Kidney (tissue), 14 donors: ENCODE measurements around the gene CEP112. TPM values are rescaled to one million over a fixed set of nuclear protein-coding genes. Genes with fewer than 3 reads are reported as not detected.
A peak's percentile ranks its signal among the peaks of the same experiment; 100 is the strongest.

Source experiments
- DNase-seq, 5 donors: peaks; one replicate each; pipeline ENCODE4 v3.0.0-alpha.2; 2013 to 2020
- FAIRE-seq: peaks from 2 replicates; lab custom pipeline; 2012; peaks lifted over from hg19 to GRCh38; lab: Jason Lieb, UNC
- H3K27ac ChIP-seq, 2 donors: one replicate each; pipeline ENCODE4 v1.7.0; 2013; ENCODE audit warnings: low read depth in 2 of 2, low read length in 2 of 2, inconsistent platforms in 1 of 2
- H3K27me3 ChIP-seq: one replicate; pipeline ENCODE4 v1.7.1; 2013; ENCODE audit warnings: low read length, inconsistent platforms; ENCODE audit not compliant: control insufficient read depth, insufficient read depth
- H3K36me3 ChIP-seq, 3 donors: one replicate each; pipeline versions ENCODE4 v1.7.0 to v1.7.1; 2013; ENCODE audit warnings: low read length in 3 of 3, control low read depth in 1 of 3, inconsistent platforms in 1 of 3; ENCODE audit not compliant: insufficient read depth in 3 of 3, control insufficient read depth in 2 of 3
- H3K4me1 ChIP-seq, 3 donors: one replicate each; pipeline versions ENCODE4 v1.7.0 to v1.7.1; 2013; ENCODE audit warnings: low read length in 3 of 3, inconsistent platforms in 1 of 3, low read depth in 1 of 3; ENCODE audit not compliant: control insufficient read depth in 2 of 3, insufficient read depth in 2 of 3
- H3K4me3 ChIP-seq, 3 donors: one replicate each; pipeline versions ENCODE4 v1.7.0 to v1.8.1; 2013; ENCODE audit warnings: low read length in 3 of 3, control low read depth in 1 of 3, inconsistent platforms in 1 of 3
- H3K9ac ChIP-seq, 3 donors: one replicate each; pipeline versions ENCODE4 v1.7.0 to v1.7.1; 2013; ENCODE audit warnings: low read length in 3 of 3, control low read depth in 1 of 3, inconsistent platforms in 1 of 3
- H3K9me3 ChIP-seq, 3 donors: one replicate each; pipeline versions ENCODE4 v1.7.0 to v1.7.1; 2013; ENCODE audit warnings: low read length in 3 of 3, control low read depth in 1 of 3, inconsistent platforms in 1 of 3; ENCODE audit not compliant: control insufficient read depth in 2 of 3, insufficient read depth in 1 of 3
- CTCF ChIP-seq: IDR thresholded peaks from 3 replicates; pipeline ENCODE4 v1.5.1; 2012; ENCODE audit warnings: mild to moderate bottlenecking, moderate library complexity, borderline replicate concordance; ENCODE audit not compliant: insufficient read depth; ENCODE audit errors: extremely low read depth
- intact Hi-C: fragments of 100-400 bp; cut with DNase I; formaldehyde crosslinking; loops from one replicate; pipeline ENCODE4 v1.11.1; 2022
- polyA plus RNA-seq: library from polyadenylated mRNA; stranded (reverse); fragments of 350-450 nt; fragmentation: Illumina TruSeq; extraction: RNeasy Lipid Tissue Mini Kit (QIAGEN cat#74804); gene quantifications from one replicate; pipeline ENCODE4 v1.2.3, GENCODE V29; 2014; ENCODE audit warnings: low read depth, low replicate concordance; ENCODE audit not compliant: insufficient read depth
- total RNA-seq: library from RNA; stranded (reverse); fragmentation: NEBNext Ultra II Directional; extraction: Animal tissue kit (Norgen Biotek cat#: 25700); gene quantifications from one replicate; pipeline ENCODE4 v1.2.1, GENCODE V29; 2021
- donor health status: control.
- donor health status: control.
- donor health status: control.
- donor health status: control.
- donor health status: control.
- donor health status: DM: yes; HTN: yes; CAD: no.
- donor health status: Normal renal cell carcinoma (clear cell type).

Gene CEP112
- total and polyA plus RNA-seq, 2 donors from 2014 or later: 17.0 to 27.4 TPM

GRCh38 chr17:65679165-65679845 is 512.6 kb downstream of the CEP112 start:
- no peak overlapping the region for H3K27ac ChIP-seq
- no peaks in the 10 kb centered on the region for H3K36me3 ChIP-seq
- no peak for FAIRE-seq
- H3K9me3 ChIP-seq: no peaks in the 10 kb centered on the region
- no peak overlapping the region for H3K9ac ChIP-seq
- TF ChIP-seq CTCF: no peak
- DNase-seq: peak in 1 of 5 donors; percentile 23
- H3K4me3 ChIP-seq: no peak overlapping the region
- no peaks in the 10 kb centered on the region for H3K27me3 ChIP-seq
- intact Hi-C loops: no loop called here
- no peaks in the 10 kb centered on the region for H3K4me1 ChIP-seq

GRCh38 chr17:65678546-65678945 is 513.4 kb downstream of the CEP112 start:
- no peaks in the 10 kb centered on the region for H3K9me3 ChIP-seq
- H3K27me3 ChIP-seq: no peaks in the 10 kb centered on the region
- H3K4me1 ChIP-seq: no peaks in the 10 kb centered on the region
- no peak overlapping the region for H3K4me3 ChIP-seq
- DNase-seq (peak in 1 of 5 donors; percentile 13), FAIRE-seq (no peak)
- no peak overlapping the region for H3K27ac ChIP-seq
- H3K9ac ChIP-seq: no peak overlapping the region
- no peak for TF ChIP-seq CTCF
- no peaks in the 10 kb centered on the region for H3K36me3 ChIP-seq
- intact Hi-C loops: no loop called here

- H3K27me3 ChIP-seq: no peaks in the 10 kb centered on the region
- intact Hi-C loops: no loop called here
- H3K36me3 ChIP-seq: no peaks in the 10 kb centered on the region
- H3K27ac ChIP-seq: no peak overlapping the region
- H3K4me3 ChIP-seq: no peak overlapping the region
- H3K9ac ChIP-seq: no peak overlapping the region
- TF ChIP-seq CTCF: no peak
- DNase-seq (no peak), FAIRE-seq (no peak)
- H3K4me1 ChIP-seq: no peaks in the 10 kb centered on the region
- no peaks in the 10 kb centered on the region for H3K9me3 ChIP-seq
Observed at GRCh38 chr17:65677932-65678331, 514.0 kb downstream of the CEP112 start.
